GM19438 (cell line): ENCODE measurements around the gene CEP120.

Experiments
- ATAC-seq: cut with Tn5 transposase; IDR thresholded peaks from one replicate; pipeline ENCODE4 v1.9.1; 2021; ENCODE audit warnings: low read depth; ENCODE audit not compliant: unreplicated experiment

Gene CEP120

GRCh38 chr5:123304777-123305316, 118.4 kb downstream of the CEP120 start:
- no peak for ATAC-seq

- no peak for ATAC-seq
Observed at GRCh38 chr5:123303802-123304201, 119.4 kb downstream of the CEP120 start.

GRCh38 chr5:123300266-123300665, 122.9 kb downstream of the CEP120 start:
- ATAC-seq: no peak

- ATAC-seq: no peak
Observed at GRCh38 chr5:123299136-123299535, 124.1 kb downstream of the CEP120 start.

GRCh38 chr5:123298335-123299030, 124.7 kb downstream of the CEP120 start:
- no peak for ATAC-seq

- ATAC-seq: no peak
Observed at GRCh38 chr5:123297866-123298265, 125.3 kb downstream of the CEP120 start.

GRCh38 chr5:123297198-123297831, 125.9 kb downstream of the CEP120 start:
- ATAC-seq: no peak
